Activated T-helper 1 cell treated with anti-CD3 and anti-CD28 coated beads, Interleukin-12 subunit alpha, Interleukin-12 subunit beta, Interleukin-2, Interleukin-4 antibody, amounts not matched to agents 30 ng/mL and 10 ng/mL and 1 ng/mL, durations not matched to agents 14 hours and 24 hours and 36 hours (primary cell): ENCODE measurements around the gene MYDGF. TPM values are rescaled to one million over a fixed set of nuclear protein-coding genes. Genes with fewer than 3 reads are reported as not detected.
"Not testable (repeated sequence)": the region's sequence is repeated elsewhere in the genome, so short reads cannot be mapped to it uniquely, and the experiment has no call there.

Experiments
- DNase-seq: peaks from one replicate; pipeline ENCODE4 v3.0.0; 2021; ENCODE audit warnings: low spot score
- H3K27ac Mint-ChIP-seq: one replicate; pipeline ENCODE4 v1.8.0; 2021; ENCODE audit warnings: mild to moderate bottlenecking, mixed read lengths
- H3K27me3 Mint-ChIP-seq: one replicate; pipeline ENCODE4 v1.8.0; 2022; ENCODE audit warnings: mild to moderate bottlenecking, moderate library complexity, mixed read lengths; ENCODE audit not compliant: insufficient read depth
- H3K36me3 Mint-ChIP-seq: one replicate; pipeline ENCODE4 v1.8.0; 2021; ENCODE audit warnings: low read depth, mixed read lengths
- H3K4me1 Mint-ChIP-seq: one replicate; pipeline ENCODE4 v1.8.0; 2021; ENCODE audit warnings: low read depth, mixed read lengths
- H3K4me3 Mint-ChIP-seq: one replicate; pipeline ENCODE4 v1.8.0; 2021; ENCODE audit warnings: mild to moderate bottlenecking, moderate library complexity, mixed read lengths
- H3K9me3 Mint-ChIP-seq: one replicate; pipeline ENCODE4 v1.8.0; 2021; ENCODE audit warnings: mixed read lengths
- intact Hi-C: fragments of 100-400 bp; cut with micrococcal nuclease; formaldehyde crosslinking; loops from one replicate; pipeline ENCODE4 v1.15.1; 2024
- total RNA-seq: library from RNA; stranded (reverse); gene quantifications from 2 replicates; pipeline ENCODE4 v1.2.3, GENCODE V29; 2022

The MYDGF gene
- total RNA-seq, 1 donor from 2014 or later: 98.0 TPM

DNA sequence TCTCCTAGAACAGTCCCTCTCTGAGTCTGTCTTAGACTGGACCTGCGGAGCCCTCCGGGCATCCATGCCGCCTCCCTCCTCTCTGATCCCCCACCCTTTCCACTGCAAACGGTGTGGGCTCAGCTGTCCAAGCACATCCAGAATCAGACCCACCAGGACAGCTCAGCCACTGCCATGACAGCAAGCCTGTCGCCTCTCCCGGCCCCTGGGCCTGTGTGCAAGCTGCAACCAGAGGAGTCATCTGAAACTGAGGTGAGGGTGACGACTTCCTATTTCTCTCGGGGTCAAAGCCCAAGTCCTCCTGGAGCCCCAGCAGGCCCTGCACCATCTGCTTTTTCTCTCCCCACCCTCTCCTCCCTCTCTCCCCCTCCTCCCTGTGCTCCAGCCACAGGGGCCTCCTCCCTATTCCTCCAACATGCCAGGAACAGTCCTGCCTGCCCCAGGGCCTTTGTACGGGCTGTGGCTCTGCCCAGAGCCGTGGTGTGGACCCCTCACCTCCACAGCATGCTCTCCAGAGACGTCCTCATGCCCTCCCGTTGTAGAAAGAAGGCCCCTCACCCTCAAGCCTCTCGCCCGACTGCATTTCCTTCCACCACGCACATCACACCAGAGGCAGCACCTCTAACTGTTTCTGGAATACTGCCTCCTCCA is 23.5 kb upstream of the MYDGF start:
- Mint-ChIP-seq H3K4me3 (no peak overlapping the region), H3K4me1 (no peaks in the 10 kb centered on the region), H3K27me3 (no peaks in the 10 kb centered on the region), H3K9me3 (no peaks in the 10 kb centered on the region), H3K36me3 (peaks cover 27% of the 10 kb centered on the region), H3K27ac (no peak overlapping the region)
- no peak for DNase-seq
- intact Hi-C loops: no loop called here

DNA sequence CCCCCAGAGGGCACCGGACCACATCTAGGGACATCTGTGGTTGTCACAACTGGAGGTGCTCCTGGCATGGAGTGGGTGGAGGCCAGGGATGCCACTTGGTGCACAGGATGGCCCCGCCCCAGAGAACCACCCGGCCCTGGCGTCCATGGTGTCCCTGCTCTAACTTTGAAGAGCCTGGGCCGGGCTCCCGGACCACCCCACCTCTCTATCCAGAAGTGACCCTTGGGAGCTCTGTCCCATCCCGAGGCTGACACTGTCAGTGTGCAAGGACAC is 22.9 kb upstream of the MYDGF start:
- Mint-ChIP-seq H3K36me3 (peaks cover 27% of the 10 kb centered on the region), H3K27ac (no peak overlapping the region), H3K4me3 (no peak overlapping the region), H3K4me1 (no peaks in the 10 kb centered on the region), H3K9me3 (no peaks in the 10 kb centered on the region), H3K27me3 (no peaks in the 10 kb centered on the region)
- no peak for DNase-seq
- intact Hi-C loops: no loop called here

DNA sequence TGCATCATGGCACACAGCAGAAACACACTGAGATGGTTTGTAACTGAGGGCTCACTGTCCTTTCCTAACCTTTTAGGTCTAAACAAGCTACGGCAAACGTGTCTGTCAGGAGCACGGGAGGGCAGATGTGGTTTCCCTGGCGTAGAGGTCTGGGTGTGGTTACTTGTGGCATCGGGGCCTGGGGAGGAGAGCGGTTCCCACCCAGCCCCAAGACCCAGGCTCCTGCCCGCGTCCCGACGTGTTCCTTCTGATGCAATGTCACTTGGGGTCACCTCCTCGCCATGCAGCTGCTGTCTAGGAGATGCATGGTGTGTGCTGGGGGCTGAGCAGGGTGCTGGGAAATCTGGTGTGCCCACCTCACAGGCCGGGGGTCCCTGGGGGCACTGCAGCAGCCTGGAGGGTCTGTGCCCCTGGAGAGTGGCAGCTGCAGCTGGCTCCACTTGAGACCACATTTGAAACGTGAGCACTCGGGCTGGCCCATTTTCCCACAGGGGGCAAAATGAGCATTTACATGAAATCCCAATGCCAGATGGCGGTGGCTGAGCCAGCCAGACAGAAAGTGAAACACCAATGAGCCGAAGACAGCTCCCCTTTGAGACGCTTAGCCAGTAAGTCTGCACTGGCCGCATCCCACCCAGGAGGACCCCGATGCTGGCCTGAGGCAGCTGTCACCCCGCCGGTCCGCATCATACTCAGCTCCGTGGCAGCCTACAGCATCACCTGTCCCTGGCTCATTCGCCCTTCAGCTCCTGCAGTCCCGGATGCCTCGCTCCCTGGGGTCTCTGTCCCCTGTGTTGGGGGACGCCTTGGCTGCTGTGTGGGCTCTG is 22.3 kb upstream of the MYDGF start:
- Mint-ChIP-seq H3K27me3 (no peaks in the 10 kb centered on the region), H3K4me1 (no peaks in the 10 kb centered on the region), H3K9me3 (no peaks in the 10 kb centered on the region), H3K27ac (no peak overlapping the region), H3K36me3 (peaks cover 27% of the 10 kb centered on the region), H3K4me3 (no peak overlapping the region)
- DNase-seq: no peak
- intact Hi-C loops: no loop called here

DNA sequence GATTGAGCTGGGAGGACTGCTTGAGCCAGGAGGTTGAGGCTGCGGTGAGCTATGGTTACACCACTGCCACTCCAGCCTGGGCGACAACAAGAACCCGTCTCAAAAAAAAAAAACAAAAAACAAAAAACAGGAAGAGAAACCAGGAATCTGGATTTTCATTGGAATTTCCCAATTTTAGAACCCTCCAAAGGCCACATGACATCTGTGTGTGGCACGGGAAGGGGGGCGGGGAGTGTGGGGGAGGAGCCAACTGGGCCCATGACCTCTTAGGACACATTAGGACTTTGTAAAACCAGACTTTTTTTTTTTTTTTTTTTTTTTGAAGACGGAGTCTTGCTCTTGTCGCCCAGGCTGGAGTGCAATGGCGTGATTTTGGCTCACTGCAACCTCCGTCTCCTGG is 21.2 kb upstream of the MYDGF start:
- peaks cover 24% of the 10 kb centered on the region for H3K36me3 Mint-ChIP-seq
- no peaks in the 10 kb centered on the region for H3K9me3 Mint-ChIP-seq
- no peaks in the 10 kb centered on the region for H3K27me3 Mint-ChIP-seq
- no peak overlapping the region for H3K27ac Mint-ChIP-seq
- no peaks in the 10 kb centered on the region for H3K4me1 Mint-ChIP-seq
- no peak for DNase-seq
- intact Hi-C loops: no loop called here
- H3K4me3 Mint-ChIP-seq: no peak overlapping the region

DNA sequence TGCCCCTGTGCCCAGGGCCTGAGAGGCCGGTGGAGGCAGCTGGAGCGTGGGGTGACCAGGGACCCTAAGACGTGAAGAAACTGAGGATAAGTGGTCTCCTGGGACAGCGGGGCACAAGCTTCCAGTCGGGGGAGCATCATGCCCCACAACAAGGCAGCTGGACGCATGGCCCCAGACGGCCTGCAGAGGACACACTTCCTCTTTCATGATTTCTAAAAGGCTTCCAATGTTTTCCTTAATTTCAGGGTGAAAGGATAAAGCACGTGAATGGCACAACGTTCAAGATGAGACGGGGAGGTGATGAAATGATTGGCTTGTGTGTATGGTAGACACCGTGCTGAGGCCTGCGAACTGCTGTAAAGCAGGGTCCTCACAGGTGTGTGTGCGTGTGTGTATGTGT is 20.2 kb upstream of the MYDGF start:
- Mint-ChIP-seq H3K4me1 (no peaks in the 10 kb centered on the region), H3K9me3 (no peaks in the 10 kb centered on the region), H3K27ac (no peak overlapping the region), H3K36me3 (peaks cover 24% of the 10 kb centered on the region), H3K4me3 (no peak overlapping the region), H3K27me3 (no peaks in the 10 kb centered on the region)
- intact Hi-C loops: no loop called here
- DNase-seq: no peak

DNA sequence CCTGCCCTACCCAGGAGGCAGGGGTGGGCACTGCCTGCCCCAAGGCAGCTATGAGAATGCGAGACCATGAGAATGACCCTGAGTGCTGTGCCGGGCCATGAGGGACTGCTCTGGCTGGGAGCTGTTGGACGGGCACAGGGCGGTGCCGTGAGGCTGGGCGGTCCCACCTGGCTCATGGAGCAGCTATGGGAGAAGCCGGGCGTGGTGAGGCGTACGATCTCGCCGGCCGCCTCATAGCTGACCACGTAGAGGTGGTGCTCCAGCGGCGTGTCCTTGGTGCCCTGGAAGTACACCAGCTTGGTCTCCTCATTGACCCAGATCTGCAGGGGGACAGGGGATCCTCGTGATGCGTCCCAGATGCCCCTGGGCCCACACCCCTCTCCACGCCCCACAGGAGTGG is 19.3 kb upstream of the MYDGF start:
- Mint-ChIP-seq H3K9me3 (no peaks in the 10 kb centered on the region), H3K27me3 (no peaks in the 10 kb centered on the region), H3K4me3 (no peak overlapping the region), H3K27ac (no peak overlapping the region), H3K36me3 (peaks cover 21% of the 10 kb centered on the region), H3K4me1 (no peaks in the 10 kb centered on the region)
- DNase-seq: no peak
- intact Hi-C loops: no loop called here

DNA sequence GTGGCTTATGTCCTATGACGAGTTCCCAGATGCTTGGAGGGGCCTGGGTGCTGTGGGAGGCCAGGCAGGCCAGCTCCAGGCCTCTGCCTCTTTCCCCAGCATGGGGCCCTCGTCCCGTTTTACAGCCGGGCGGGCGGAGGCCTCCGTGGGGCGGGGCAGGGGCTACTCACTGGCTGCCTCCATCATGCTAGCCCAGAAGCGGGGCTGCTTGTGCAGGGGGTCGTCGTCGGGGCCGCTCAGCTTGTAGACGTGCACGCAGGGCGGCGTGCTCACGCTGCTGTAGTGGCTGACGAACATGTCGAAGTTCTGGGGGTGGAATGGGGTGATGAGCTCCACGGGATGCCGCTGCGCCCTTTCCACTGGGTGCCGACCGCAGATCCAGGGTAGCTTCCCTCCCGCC is 18.4 kb upstream of the MYDGF start:
- peaks cover 21% of the 10 kb centered on the region for H3K36me3 Mint-ChIP-seq
- no peaks in the 10 kb centered on the region for H3K4me1 Mint-ChIP-seq
- intact Hi-C loops: no loop called here
- no peaks in the 10 kb centered on the region for H3K9me3 Mint-ChIP-seq
- H3K4me3 Mint-ChIP-seq: no peak overlapping the region
- H3K27me3 Mint-ChIP-seq: no peaks in the 10 kb centered on the region
- no peak overlapping the region for H3K27ac Mint-ChIP-seq
- no peak for DNase-seq

DNA sequence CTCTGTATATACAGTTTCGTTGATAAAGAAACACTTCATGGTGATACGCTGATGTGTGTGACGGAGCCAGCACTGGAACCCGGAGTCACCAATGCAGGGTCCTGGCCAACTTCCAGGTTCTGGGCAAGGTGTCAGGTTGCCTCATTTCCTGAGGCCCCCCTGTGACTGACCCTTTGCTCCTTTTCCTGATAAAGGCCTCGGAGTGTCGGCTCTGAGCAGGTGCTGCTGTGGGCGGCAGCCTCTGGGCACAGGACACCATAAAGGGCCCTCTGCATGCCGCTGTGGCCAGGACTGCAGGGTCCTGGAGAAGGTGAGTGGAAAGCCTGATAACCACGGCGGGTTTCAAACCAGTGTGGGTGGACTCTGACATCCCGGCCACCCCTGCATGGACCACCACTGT is 17.3 kb upstream of the MYDGF start:
- intact Hi-C loops: no loop called here
- Mint-ChIP-seq H3K4me3 (no peak overlapping the region), H3K9me3 (no peaks in the 10 kb centered on the region), H3K36me3 (peaks cover 18% of the 10 kb centered on the region), H3K4me1 (no peaks in the 10 kb centered on the region), H3K27ac (no peak overlapping the region), H3K27me3 (no peaks in the 10 kb centered on the region)
- DNase-seq: no peak

DNA sequence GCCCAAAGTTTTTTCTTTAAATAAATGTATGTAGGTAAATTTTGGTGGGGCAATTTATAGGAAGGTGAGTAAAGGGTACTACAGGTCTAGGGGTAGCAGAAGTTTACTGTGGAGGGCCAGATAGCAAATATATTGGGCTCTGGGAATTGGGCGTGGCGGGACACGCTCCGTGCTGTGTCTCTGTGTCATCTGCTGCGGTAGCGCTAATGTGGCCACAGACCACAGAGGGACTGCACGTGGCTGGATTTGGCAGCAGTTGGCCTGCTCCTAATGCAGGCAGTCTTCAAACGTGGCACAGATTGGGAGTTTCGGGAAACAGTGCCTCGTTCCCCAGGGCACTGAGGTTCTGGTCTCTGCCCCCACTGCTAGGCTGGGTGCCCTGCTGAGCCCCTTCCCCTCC is 16.6 kb upstream of the MYDGF start:
- no peak overlapping the region for H3K4me3 Mint-ChIP-seq
- H3K27ac Mint-ChIP-seq: no peak overlapping the region

DNA sequence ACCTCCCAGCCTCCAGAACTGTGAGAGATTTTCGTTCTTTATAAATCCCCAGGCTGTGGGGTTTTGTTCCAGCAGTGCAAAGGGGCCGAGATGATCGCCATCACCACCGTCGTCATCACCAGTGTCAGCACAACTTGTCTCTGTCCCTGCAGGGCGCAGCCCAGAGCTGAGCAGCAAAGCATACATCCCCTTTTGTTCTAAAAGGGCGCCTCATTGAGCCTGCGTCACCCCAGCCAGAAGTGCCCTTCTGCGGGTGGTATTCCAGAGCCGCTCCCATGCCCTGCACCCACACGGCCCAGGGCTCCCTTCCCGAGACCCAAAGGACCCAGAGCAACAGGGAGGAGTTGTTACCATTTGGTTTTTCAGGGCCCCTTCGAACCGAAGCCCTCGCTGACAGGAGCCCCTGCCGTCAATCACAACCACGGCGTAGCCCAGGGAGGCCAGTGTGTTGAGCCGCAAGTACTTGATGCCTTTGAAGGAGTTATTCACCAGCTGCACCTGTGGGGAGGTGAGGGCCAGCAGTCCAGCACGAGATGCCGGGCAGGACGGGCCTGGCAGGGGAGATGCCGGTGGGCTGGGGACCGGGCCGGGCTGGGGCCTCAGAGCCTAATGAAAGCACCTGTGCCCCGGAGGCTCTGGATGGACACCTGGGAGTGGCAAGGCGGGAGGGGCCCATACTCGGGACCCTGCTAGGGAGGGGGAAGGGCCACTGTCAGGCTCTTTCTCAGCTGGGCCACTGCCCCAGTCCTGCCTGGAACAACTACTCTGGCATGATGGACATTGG is 14.4 kb upstream of the MYDGF start:
- no peak for DNase-seq
- no peaks in the 10 kb centered on the region for H3K27me3 Mint-ChIP-seq
- peaks cover 11% of the 10 kb centered on the region for H3K36me3 Mint-ChIP-seq
- H3K4me1 Mint-ChIP-seq: no peaks in the 10 kb centered on the region
- no peak overlapping the region for H3K4me3 Mint-ChIP-seq
- intact Hi-C loops: no loop called here
- no peak overlapping the region for H3K27ac Mint-ChIP-seq
- no peaks in the 10 kb centered on the region for H3K9me3 Mint-ChIP-seq

More for the DNA sequence above, 16.6 kb upstream of the MYDGF start:
- no peak for DNase-seq
- peaks cover 14% of the 10 kb centered on the region for H3K36me3 Mint-ChIP-seq
- no peaks in the 10 kb centered on the region for H3K27me3 Mint-ChIP-seq
- no peaks in the 10 kb centered on the region for H3K9me3 Mint-ChIP-seq
- no peaks in the 10 kb centered on the region for H3K4me1 Mint-ChIP-seq
- intact Hi-C loops: no loop called here

DNA sequence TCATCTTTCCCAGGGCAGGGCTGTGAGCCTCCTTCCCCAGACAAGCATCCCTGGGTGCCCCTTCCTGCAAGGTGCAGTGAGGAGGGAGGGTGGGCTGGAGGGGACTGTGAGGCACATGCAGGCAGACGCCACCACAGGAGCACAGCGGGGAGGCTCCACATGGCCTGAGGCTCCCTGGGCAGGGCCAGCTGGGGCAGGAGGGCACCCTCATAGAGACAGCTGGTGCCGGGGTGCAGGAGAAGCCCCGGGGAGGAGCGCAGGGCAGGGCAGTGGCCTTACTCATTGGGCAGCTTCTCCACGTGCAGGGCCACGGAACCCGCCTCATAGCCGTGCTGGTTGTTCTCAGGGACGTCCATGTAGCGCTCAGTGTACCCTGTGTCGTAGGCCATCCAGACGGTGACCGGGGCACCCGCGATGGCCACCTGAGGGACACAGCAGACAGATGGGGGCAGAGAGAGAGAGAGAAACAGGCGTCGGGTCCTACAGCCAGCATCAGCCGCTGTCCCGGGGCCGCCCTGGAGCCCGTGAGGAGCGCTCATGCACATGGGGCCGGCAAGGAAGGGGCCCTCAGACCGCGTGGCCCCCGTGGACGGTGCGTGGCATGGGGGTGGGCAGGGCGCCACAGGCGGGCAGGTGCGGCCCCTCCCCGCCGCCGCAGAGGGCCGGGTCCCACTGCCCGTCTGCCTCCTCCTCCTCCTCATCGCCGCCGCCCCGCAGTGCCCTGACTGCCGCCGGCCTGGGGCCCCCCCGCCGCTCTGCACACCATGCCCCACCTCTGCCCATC is 12.5 kb upstream of the MYDGF start:
- H3K36me3 Mint-ChIP-seq: peaks cover 18% of the 10 kb centered on the region
- H3K4me1 Mint-ChIP-seq: no peaks in the 10 kb centered on the region

DNA sequence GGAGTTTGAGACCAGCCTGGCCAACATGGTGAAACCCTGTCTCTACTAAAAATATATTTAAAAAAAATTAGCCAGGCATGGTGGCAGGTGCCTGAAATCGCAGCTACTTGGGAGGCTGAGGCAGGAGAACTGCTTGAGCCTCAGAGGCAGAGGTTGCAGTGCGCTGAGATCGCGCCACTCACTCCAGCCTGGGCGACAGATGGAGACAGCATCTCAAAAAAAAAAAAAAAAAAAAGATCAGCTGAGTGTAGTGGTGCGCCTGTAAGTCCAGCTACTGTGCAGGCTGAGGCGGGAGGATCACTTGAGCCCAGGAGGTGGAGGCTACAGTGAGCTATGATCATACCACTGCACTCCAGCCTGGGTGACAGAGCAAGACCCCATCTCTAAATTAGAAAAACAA is 9.9 kb upstream of the MYDGF start:
- DNase-seq, H3K27me3 Mint-ChIP-seq, H3K9me3 Mint-ChIP-seq, intact Hi-C loops, H3K4me3 Mint-ChIP-seq, H3K27ac Mint-ChIP-seq, H3K4me1 Mint-ChIP-seq: not testable (repeated sequence)
- H3K36me3 Mint-ChIP-seq: peaks cover 18% of the 10 kb centered on the region

More for the DNA sequence above, 12.5 kb upstream of the MYDGF start:
- intact Hi-C loops: no loop called here
- Mint-ChIP-seq H3K27me3 (no peaks in the 10 kb centered on the region), H3K27ac (no peak overlapping the region), H3K4me3 (no peak overlapping the region), H3K9me3 (no peaks in the 10 kb centered on the region)
- DNase-seq: no peak
